GM18861 (cell line): ENCODE results near the gene CBR1.
"Not testable (repeated sequence)": the region's sequence is repeated elsewhere in the genome, so short reads cannot be mapped to it uniquely, and the experiment has no call there.

Experiments used
- ATAC-seq: cut with Tn5 transposase; IDR thresholded peaks from one replicate; pipeline ENCODE4 v1.9.1; 2021; ENCODE audit not compliant: unreplicated experiment

CBR1 gene

GRCh38 chr21:36048357-36048756 lies 21.5 kb upstream of the CBR1 start:
- no peak for ATAC-seq

GRCh38 chr21:36052860-36053714 lies 16.7 kb upstream of the CBR1 start:
- ATAC-seq = no peak

DNA sequence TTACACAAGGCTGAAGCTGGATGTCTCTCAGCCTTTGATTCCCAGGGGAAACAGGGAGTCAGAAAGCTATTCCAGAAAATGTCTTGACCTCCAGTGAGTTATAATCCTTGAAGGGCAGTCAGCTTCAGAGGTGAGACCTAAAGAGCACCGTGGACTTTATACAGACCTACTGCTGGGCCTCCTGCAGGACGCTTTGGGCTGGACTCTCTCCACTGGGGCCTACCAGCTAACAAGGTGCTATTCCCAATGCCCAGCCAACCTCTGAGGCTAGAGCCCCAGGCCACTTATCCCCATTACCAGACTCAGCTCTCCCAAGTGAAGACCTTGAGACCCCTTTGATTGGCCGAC lies 16.1 kb upstream of the CBR1 start:
- no peak for ATAC-seq

GRCh38 chr21:36055551-36055950 lies 14.3 kb upstream of the CBR1 start:
- no peak for ATAC-seq

DNA sequence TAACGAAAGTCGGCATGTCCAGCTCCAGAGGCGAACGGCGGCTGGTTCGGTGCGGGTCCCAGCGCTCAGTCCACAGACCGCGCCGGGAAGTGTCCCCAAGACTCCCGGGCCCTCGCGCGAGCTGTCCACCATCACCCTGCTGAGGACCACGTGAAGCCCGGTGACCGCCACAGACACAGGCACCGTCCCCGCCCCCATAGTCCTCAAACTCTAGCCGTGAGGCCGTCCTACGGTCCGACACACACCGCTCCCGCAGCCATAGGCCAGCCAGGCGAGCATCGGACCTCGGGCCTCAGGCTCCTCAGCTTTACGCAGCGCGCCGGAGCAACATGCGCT lies 10.0 kb upstream of the CBR1 start:
- ATAC-seq = peak; percentile 23

- ATAC-seq = peak; percentile 89
Observed at GRCh38 chr21:36060159-36060921, 9.5 kb upstream of the CBR1 start, which contains the start of gene SETD4. TSS of gene SETD4 (minus strand) at chr21:36060526. CDS start at chr21:36058888, 1,638 bp downstream.

GRCh38 chr21:36061445-36061844 lies 8.4 kb upstream of the CBR1 start:
- ATAC-seq = no peak

- ATAC-seq = no peak
Observed at GRCh38 chr21:36063375-36064084, 6.3 kb upstream of the CBR1 start.

- no peak for ATAC-seq
Observed at GRCh38 chr21:36064085-36064460, 5.8 kb upstream of the CBR1 start.

- no peak for ATAC-seq
Observed at GRCh38 chr21:36065497-36066036, 4.3 kb upstream of the CBR1 start.

GRCh38 chr21:36068748-36069398 lies 951 bp upstream of the CBR1 start:
- ATAC-seq = no peak

DNA sequence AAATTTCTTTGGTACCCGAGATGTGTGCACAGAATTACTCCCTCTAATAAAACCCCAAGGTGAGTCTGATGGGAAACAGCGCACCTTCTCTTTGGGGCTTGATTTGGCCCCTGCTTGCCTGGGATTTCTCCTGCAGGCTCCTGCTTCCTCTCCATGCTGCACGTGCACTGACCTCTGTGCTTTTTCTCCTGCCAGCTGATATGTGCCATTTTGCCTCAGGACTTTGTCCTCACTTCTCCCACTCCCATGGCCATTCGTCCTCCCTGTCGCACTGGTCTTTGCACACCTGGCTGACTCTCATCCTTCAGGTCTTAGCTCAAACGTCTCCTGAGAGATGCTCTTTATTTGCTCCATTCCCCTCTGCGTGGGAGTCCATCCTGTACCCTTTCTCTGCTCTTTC lies 1.2 kb downstream of the CBR1 start:
- ATAC-seq = no peak

GRCh38 chr21:36072453-36073162 lies 2.8 kb downstream of the CBR1 start:
- no peak for ATAC-seq

DNA sequence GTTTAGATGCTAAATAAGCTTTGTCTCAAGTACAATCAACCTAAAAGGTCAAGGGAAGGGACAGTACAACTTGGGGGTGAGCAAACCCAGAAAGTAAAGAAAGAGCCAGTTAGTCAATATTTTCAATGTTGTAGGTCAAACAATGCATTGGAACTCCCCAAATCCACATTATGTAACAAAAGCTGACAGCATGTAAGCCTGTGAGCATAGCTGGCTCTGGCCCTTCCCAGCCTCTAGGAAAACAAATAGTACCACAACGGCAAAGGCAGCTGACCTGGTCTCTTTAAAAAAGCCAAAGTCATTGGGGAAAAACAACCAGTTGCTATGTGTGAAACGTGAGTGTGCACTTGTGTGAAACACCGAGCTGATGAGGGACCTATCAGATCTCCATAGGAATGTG lies 3.4 kb downstream of the CBR1 start:
- no peak for ATAC-seq

- ATAC-seq = not testable (repeated sequence)
Observed at GRCh38 chr21:36073911-36074310, 4.1 kb downstream of the CBR1 start.

DNA sequence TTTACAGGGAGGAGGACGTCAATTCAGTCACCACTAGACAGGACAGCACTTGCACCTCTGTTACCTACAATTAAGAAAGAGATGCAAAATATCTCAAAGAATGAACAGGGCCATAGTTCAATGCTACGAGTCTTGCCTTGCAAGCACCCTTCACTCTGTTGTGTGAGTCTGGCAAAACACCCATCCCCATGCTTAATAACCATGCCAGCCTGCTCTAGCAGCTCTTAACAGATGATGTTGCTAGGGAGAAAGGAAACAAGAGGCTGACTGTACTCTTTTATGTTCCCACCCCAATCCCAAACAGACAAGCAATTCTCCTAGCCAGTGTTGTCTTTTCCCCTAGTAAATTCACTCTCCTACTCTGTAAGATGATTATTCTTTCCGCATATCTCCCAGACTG lies 5.3 kb downstream of the CBR1 start:
- no peak for ATAC-seq

GRCh38 chr21:36075953-36076352 lies 6.1 kb downstream of the CBR1 start:
- ATAC-seq = no peak

GRCh38 chr21:36076878-36077655 lies 7.2 kb downstream of the CBR1 start:
- ATAC-seq = no peak

- ATAC-seq = no peak
Observed at GRCh38 chr21:36077758-36078157, 7.9 kb downstream of the CBR1 start.
